Fibroblast of lung (primary cell): ENCODE measurements around the gene NPTX2.

Experiments
- EZH2 ChIP-seq: IDR thresholded peaks from 2 replicates; pipeline ENCODE4 v1.5.1; 2012; ENCODE audit warnings: low read length, control low read depth, mild to moderate bottlenecking; ENCODE audit errors: missing control alignments
- TF ChIP-seq, protein P1 (sequence below), 2 donors: IDR thresholded peaks in 1 of 2; conservative IDR thresholded peaks in 1 of 2; 1 replicate in 1 of 2; 2 replicates in 1 of 2; pipeline ENCODE4 v1.5.1; 2011 to 2012; ENCODE audit warnings: low read length in 2 of 2, control low read depth in 1 of 2, inconsistent platforms in 1 of 2, low read depth in 1 of 2, mild to moderate bottlenecking in 1 of 2

DNA sequence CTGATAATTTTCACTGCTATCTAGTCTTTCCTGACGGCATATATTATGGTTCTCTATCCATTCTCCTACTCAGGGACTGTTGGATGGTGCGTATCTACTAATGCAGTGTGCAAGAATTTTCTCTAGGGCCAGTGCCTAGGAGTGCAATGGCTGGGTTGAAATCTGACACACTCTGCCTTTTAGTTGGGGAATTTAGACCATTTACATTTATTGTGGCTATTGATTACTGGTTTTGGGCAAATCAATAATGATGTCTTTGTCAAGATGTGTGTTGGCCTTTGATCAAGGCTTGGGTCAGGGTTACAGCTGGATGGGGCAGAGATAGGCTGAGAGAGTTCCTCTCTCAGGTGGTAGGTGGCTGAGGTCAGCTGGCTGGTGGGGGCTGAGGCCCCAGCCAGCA, 21.8 kb downstream of the NPTX2 start:
- TF ChIP-seq, protein P1, sequence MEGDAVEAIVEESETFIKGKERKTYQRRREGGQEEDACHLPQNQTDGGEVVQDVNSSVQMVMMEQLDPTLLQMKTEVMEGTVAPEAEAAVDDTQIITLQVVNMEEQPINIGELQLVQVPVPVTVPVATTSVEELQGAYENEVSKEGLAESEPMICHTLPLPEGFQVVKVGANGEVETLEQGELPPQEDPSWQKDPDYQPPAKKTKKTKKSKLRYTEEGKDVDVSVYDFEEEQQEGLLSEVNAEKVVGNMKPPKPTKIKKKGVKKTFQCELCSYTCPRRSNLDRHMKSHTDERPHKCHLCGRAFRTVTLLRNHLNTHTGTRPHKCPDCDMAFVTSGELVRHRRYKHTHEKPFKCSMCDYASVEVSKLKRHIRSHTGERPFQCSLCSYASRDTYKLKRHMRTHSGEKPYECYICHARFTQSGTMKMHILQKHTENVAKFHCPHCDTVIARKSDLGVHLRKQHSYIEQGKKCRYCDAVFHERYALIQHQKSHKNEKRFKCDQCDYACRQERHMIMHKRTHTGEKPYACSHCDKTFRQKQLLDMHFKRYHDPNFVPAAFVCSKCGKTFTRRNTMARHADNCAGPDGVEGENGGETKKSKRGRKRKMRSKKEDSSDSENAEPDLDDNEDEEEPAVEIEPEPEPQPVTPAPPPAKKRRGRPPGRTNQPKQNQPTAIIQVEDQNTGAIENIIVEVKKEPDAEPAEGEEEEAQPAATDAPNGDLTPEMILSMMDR (conservative IDR thresholded peaks at IDR 0.05 in 1 of 2, IDR thresholded peaks at IDR 0.05 in 1 of 2; ENCODE audit: low read depth in 1 of 2, low read length in 2 of 2): no peak
- no peak for TF ChIP-seq EZH2
